SK-N-MC (cell line): ENCODE data around the gene AHCTF1.
"Not testable (repeated sequence)": the region's sequence is repeated elsewhere in the genome, so short reads cannot be mapped to it uniquely, and the experiment has no call there.

Source experiments
- EZH2 ChIP-seq: fragments of 200-600 bp; sonication (generic); IDR thresholded peaks from one replicate; pipeline ENCODE4 v1.6.1; 2017; ENCODE audit warnings: antibody characterized with exemption
- FOXP2 ChIP-seq: optimal IDR thresholded peaks from 2 replicates; pipeline ENCODE3; 2011; ENCODE audit warnings: mild to moderate bottlenecking, moderate library complexity; ENCODE audit not compliant: insufficient read depth; ENCODE audit errors: extremely low read length, control extremely low read depth

DNA sequence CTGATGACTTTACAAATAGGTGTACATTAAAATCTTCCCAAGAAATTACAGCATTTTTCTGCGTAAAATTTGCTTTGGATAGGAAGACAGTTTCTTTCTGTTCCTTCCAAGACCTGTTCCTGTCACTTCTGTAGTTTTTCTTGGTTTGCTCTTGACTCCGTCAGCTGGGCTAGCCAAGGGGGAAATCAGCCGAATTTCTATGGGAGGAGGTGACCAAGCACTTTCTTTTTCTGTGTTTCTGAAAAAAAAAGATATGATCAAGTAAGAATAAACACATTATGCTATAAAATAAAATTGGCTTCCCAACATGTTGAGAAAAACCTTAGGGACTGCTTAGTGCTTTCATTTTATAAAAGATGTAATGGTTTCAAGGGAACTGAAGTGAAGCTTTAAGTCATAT, 91.0 kb downstream of the AHCTF1 start:
- not testable (repeated sequence) for TF ChIP-seq FOXP2, EZH2
